Measurements from ENCODE around the gene PRDM16. TPM values are rescaled to one million over a fixed set of nuclear protein-coding genes. Genes with fewer than 3 reads are reported as not detected.
A peak's percentile ranks its signal among the peaks of the same experiment; 100 is the strongest.

Gene PRDM16
- polyA plus RNA-seq, 2 donors: 0.15 to 0.28 TPM

GRCh38 chr1:3349161-3349967, 280.4 kb downstream of the PRDM16 start:
- 52 to 66% methylated on average over 34 of the region's 34 CpGs for WGBS, 2 donors
- Histone ChIP-seq H3K27me3 (ENCODE audit: control insufficient read depth in 1 of 2, insufficient read depth in 2 of 2, low read length in 2 of 2) (no peaks in the 10 kb centered on the region), H3K4me3 (ENCODE audit: low read depth in 1 of 2, low read length in 2 of 2) (no peak overlapping the region), H3K27ac (ENCODE audit: low read depth in 2 of 2, low read length in 1 of 2) (no peak overlapping the region), H3K36me3 (ENCODE audit: control insufficient read depth in 2 of 2, insufficient read depth in 2 of 2, low read length in 1 of 2) (no peaks in the 10 kb centered on the region), H3K4me1 (ENCODE audit: control insufficient read depth in 2 of 2, insufficient read depth in 2 of 2, low read length in 1 of 2) (peaks cover 0 to 2% of the 10 kb centered on the region in 2 donors), H3K9me3 (ENCODE audit: control insufficient read depth in 2 of 2, insufficient read depth in 1 of 2, low read depth in 1 of 2, low read length in 1 of 2) (peaks cover 2 to 3% of the 10 kb centered on the region in 2 donors)

- no peak overlapping the region for H3K27ac ChIP-seq (ENCODE audit: low read depth in 2 of 2, low read length in 1 of 2)
- no peaks in the 10 kb centered on the region for H3K36me3 ChIP-seq (ENCODE audit: control insufficient read depth in 2 of 2, insufficient read depth in 2 of 2, low read length in 1 of 2)
- no peak overlapping the region for H3K4me3 ChIP-seq (ENCODE audit: low read depth in 1 of 2, low read length in 2 of 2)
- H3K4me1 ChIP-seq (ENCODE audit: control insufficient read depth in 2 of 2, insufficient read depth in 2 of 2, low read length in 1 of 2): peaks cover 0 to 2% of the 10 kb centered on the region in 2 donors
- H3K27me3 ChIP-seq (ENCODE audit: control insufficient read depth in 1 of 2, insufficient read depth in 2 of 2, low read length in 2 of 2): no peaks in the 10 kb centered on the region
- peaks cover under 1 to 2% of the 10 kb centered on the region in 2 donors for H3K9me3 ChIP-seq (ENCODE audit: control insufficient read depth in 2 of 2, insufficient read depth in 1 of 2, low read depth in 1 of 2, low read length in 1 of 2)
- WGBS, 2 donors: 89 to 95% methylated on average over 3 of the region's 3 CpGs
These were observed 280.9 kb downstream of the PRDM16 start for GRCh38 chr1:3349968-3350299.

GRCh38 chr1:3350506-3351261, 281.7 kb downstream of the PRDM16 start:
- 37 to 47% methylated on average over 20 of the region's 20 CpGs for WGBS, 2 donors
- H3K36me3 ChIP-seq (ENCODE audit: control insufficient read depth in 2 of 2, insufficient read depth in 2 of 2, low read length in 1 of 2): no peaks in the 10 kb centered on the region
- H3K27ac ChIP-seq (ENCODE audit: low read depth in 2 of 2, low read length in 1 of 2): peak overlapping the region; percentile 54 to 61
- H3K9me3 ChIP-seq (ENCODE audit: control insufficient read depth in 2 of 2, insufficient read depth in 1 of 2, low read depth in 1 of 2, low read length in 1 of 2): no peaks in the 10 kb centered on the region
- peaks cover 0 to 2% of the 10 kb centered on the region in 2 donors for H3K4me1 ChIP-seq (ENCODE audit: control insufficient read depth in 2 of 2, insufficient read depth in 2 of 2, low read length in 1 of 2)
- no peaks in the 10 kb centered on the region for H3K27me3 ChIP-seq (ENCODE audit: control insufficient read depth in 1 of 2, insufficient read depth in 2 of 2, low read length in 2 of 2)
- H3K4me3 ChIP-seq (ENCODE audit: low read depth in 1 of 2, low read length in 2 of 2): no peak overlapping the region

GRCh38 chr1:3351449-3352298, 282.7 kb downstream of the PRDM16 start:
- Histone ChIP-seq H3K4me3 (ENCODE audit: low read depth in 1 of 2, low read length in 2 of 2) (no peak overlapping the region), H3K27ac (ENCODE audit: low read depth in 2 of 2, low read length in 1 of 2) (peak overlapping the region; percentile 63 to 74), H3K36me3 (ENCODE audit: control insufficient read depth in 2 of 2, insufficient read depth in 2 of 2, low read length in 1 of 2) (no peaks in the 10 kb centered on the region), H3K27me3 (ENCODE audit: control insufficient read depth in 1 of 2, insufficient read depth in 2 of 2, low read length in 2 of 2) (no peaks in the 10 kb centered on the region), H3K9me3 (ENCODE audit: control insufficient read depth in 2 of 2, insufficient read depth in 1 of 2, low read depth in 1 of 2, low read length in 1 of 2) (no peaks in the 10 kb centered on the region), H3K4me1 (ENCODE audit: control insufficient read depth in 2 of 2, insufficient read depth in 2 of 2, low read length in 1 of 2) (peaks cover 0 to 2% of the 10 kb centered on the region in 2 donors)
- WGBS, 2 donors: 39 to 42% methylated on average over 11 of the region's 11 CpGs

- Histone ChIP-seq H3K4me1 (ENCODE audit: control insufficient read depth in 2 of 2, insufficient read depth in 2 of 2, low read length in 1 of 2) (peaks cover 0 to 2% of the 10 kb centered on the region in 2 donors), H3K27ac (ENCODE audit: low read depth in 2 of 2, low read length in 1 of 2) (peak overlapping the region; percentile 63 to 83), H3K9me3 (ENCODE audit: control insufficient read depth in 2 of 2, insufficient read depth in 1 of 2, low read depth in 1 of 2, low read length in 1 of 2) (no peaks in the 10 kb centered on the region), H3K4me3 (ENCODE audit: low read depth in 1 of 2, low read length in 2 of 2) (no peak overlapping the region), H3K27me3 (ENCODE audit: control insufficient read depth in 1 of 2, insufficient read depth in 2 of 2, low read length in 2 of 2) (no peaks in the 10 kb centered on the region), H3K36me3 (ENCODE audit: control insufficient read depth in 2 of 2, insufficient read depth in 2 of 2, low read length in 1 of 2) (no peaks in the 10 kb centered on the region)
- WGBS, 2 donors: 25 to 35% methylated on average over 29 to 30 of the region's 30 CpGs
These were observed 283.4 kb downstream of the PRDM16 start for GRCh38 chr1:3352299-3352951.

- peaks cover 0 to 2% of the 10 kb centered on the region in 2 donors for H3K4me1 ChIP-seq (ENCODE audit: control insufficient read depth in 2 of 2, insufficient read depth in 2 of 2, low read length in 1 of 2)
- no peaks in the 10 kb centered on the region for H3K27me3 ChIP-seq (ENCODE audit: control insufficient read depth in 1 of 2, insufficient read depth in 2 of 2, low read length in 2 of 2)
These were observed 283.9 kb downstream of the PRDM16 start for GRCh38 chr1:3352952-3353331.

GRCh38 chr1:3353876-3354275, 284.9 kb downstream of the PRDM16 start:
- H3K9me3 ChIP-seq (ENCODE audit: control insufficient read depth in 2 of 2, insufficient read depth in 1 of 2, low read depth in 1 of 2, low read length in 1 of 2): no peaks in the 10 kb centered on the region
- peaks cover 0 to 2% of the 10 kb centered on the region in 2 donors for H3K4me1 ChIP-seq (ENCODE audit: control insufficient read depth in 2 of 2, insufficient read depth in 2 of 2, low read length in 1 of 2)
- H3K4me3 ChIP-seq (ENCODE audit: low read depth in 1 of 2, low read length in 2 of 2): no peak overlapping the region
- whole genome bisulfite sequencing, 2 donors: 80 to 82% methylated on average over 8 of the region's 8 CpGs
- H3K27me3 ChIP-seq (ENCODE audit: control insufficient read depth in 1 of 2, insufficient read depth in 2 of 2, low read length in 2 of 2): no peaks in the 10 kb centered on the region
- no peaks in the 10 kb centered on the region for H3K36me3 ChIP-seq (ENCODE audit: control insufficient read depth in 2 of 2, insufficient read depth in 2 of 2, low read length in 1 of 2)
- peak overlapping the region in 1 of 2 donors; percentile 83 for H3K27ac ChIP-seq (ENCODE audit: low read depth in 2 of 2, low read length in 1 of 2)

More at GRCh38 chr1:3352952-3353331, 283.9 kb downstream of the PRDM16 start:
- Histone ChIP-seq H3K36me3 (ENCODE audit: control insufficient read depth in 2 of 2, insufficient read depth in 2 of 2, low read length in 1 of 2) (no peaks in the 10 kb centered on the region), H3K9me3 (ENCODE audit: control insufficient read depth in 2 of 2, insufficient read depth in 1 of 2, low read depth in 1 of 2, low read length in 1 of 2) (no peaks in the 10 kb centered on the region), H3K4me3 (ENCODE audit: low read depth in 1 of 2, low read length in 2 of 2) (no peak overlapping the region), H3K27ac (ENCODE audit: low read depth in 2 of 2, low read length in 1 of 2) (peak overlapping the region; percentile 62 to 83)
- 35 to 40% methylated on average over 13 of the region's 13 CpGs for WGBS, 2 donors

- Histone ChIP-seq H3K4me3 (ENCODE audit: low read depth in 1 of 2, low read length in 2 of 2) (no peak overlapping the region), H3K4me1 (ENCODE audit: control insufficient read depth in 2 of 2, insufficient read depth in 2 of 2, low read length in 1 of 2) (peaks cover 0 to 9% of the 10 kb centered on the region in 2 donors), H3K27me3 (ENCODE audit: control insufficient read depth in 1 of 2, insufficient read depth in 2 of 2, low read length in 2 of 2) (no peaks in the 10 kb centered on the region), H3K9me3 (ENCODE audit: control insufficient read depth in 2 of 2, insufficient read depth in 1 of 2, low read depth in 1 of 2, low read length in 1 of 2) (no peaks in the 10 kb centered on the region), H3K36me3 (ENCODE audit: control insufficient read depth in 2 of 2, insufficient read depth in 2 of 2, low read length in 1 of 2) (no peaks in the 10 kb centered on the region), H3K27ac (ENCODE audit: low read depth in 2 of 2, low read length in 1 of 2) (no peak overlapping the region)
- 85 to 87% methylated on average over 8 of the region's 8 CpGs for WGBS, 2 donors
These were observed 286.1 kb downstream of the PRDM16 start for GRCh38 chr1:3355089-3355488.

All from esophagus (tissue), 2 donors.